Keratinocyte (primary cell): Measurements from ENCODE around the gene TAB2. TPM values are rescaled to one million over a fixed set of nuclear protein-coding genes. Genes with fewer than 3 reads are reported as not detected.

Experiments
- DNase-seq: peaks from one replicate; pipeline ENCODE4 v3.0.0-alpha.2; 2011; ENCODE audit warnings: low read depth, missing footprints, low spot score
- FAIRE-seq: peaks from 2 replicates; lab custom pipeline; 2011; peaks lifted over from hg19 to GRCh38; lab: Jason Lieb, UNC
- H2AFZ ChIP-seq: 2 replicates; pipeline ENCODE4 v1.6.0; 2012; ENCODE audit warnings: low read length, control low read depth, inconsistent platforms; ENCODE audit not compliant: control insufficient read depth
- H3K27ac ChIP-seq: 2 replicates; pipeline ENCODE4 v1.5.1; 2011; ENCODE audit warnings: low read length; ENCODE audit not compliant: control insufficient read depth, insufficient read depth
- H3K27me3 ChIP-seq: 3 replicates; pipeline ENCODE4 v1.6.0; 2011; ENCODE audit warnings: low read length; ENCODE audit not compliant: control insufficient read depth, insufficient read depth; ENCODE audit errors: extremely low read depth
- H3K36me3 ChIP-seq, 2 experiments: 2 replicates in 1 of 2; 3 replicates in 1 of 2; pipeline ENCODE4 v1.5.1; 2011; ENCODE audit warnings: low read length in 2 of 2, mild to moderate bottlenecking in 1 of 2; ENCODE audit not compliant: control insufficient read depth in 2 of 2, insufficient read depth in 2 of 2; ENCODE audit errors: extremely low read depth in 1 of 2
- H3K4me1 ChIP-seq: 3 replicates; pipeline ENCODE4 v1.5.1; 2011; ENCODE audit warnings: low read length; ENCODE audit not compliant: control insufficient read depth, insufficient read depth; ENCODE audit errors: extremely low read depth
- H3K4me2 ChIP-seq: 3 replicates; pipeline ENCODE4 v1.6.0; 2011; ENCODE audit warnings: low read depth, low read length; ENCODE audit not compliant: control insufficient read depth, insufficient read depth; ENCODE audit errors: extremely low read depth
- H3K4me3 ChIP-seq, 3 experiments: fragments of 200-600 bp in 1 of 3; sonication (generic) in 1 of 3; 2 replicates in 2 of 3; 3 replicates in 1 of 3; pipeline ENCODE4 v1.5.1; 2011 to 2016; ENCODE audit warnings: low read length in 3 of 3, mild to moderate bottlenecking in 3 of 3, control low read depth in 2 of 3, inconsistent platforms in 1 of 3, low read depth in 1 of 3, mixed read lengths in 1 of 3, mixed run types in 1 of 3, moderate library complexity in 1 of 3; ENCODE audit not compliant: control insufficient read depth in 2 of 3, insufficient read depth in 2 of 3; ENCODE audit errors: extremely low read depth in 1 of 3
- H3K79me2 ChIP-seq: 2 replicates; pipeline ENCODE4 v1.6.0; 2012; ENCODE audit warnings: low read length; ENCODE audit not compliant: control insufficient read depth, insufficient read depth
- H3K9ac ChIP-seq: 3 replicates; pipeline ENCODE4 v1.6.0; 2011; ENCODE audit warnings: low read length; ENCODE audit not compliant: control insufficient read depth, insufficient read depth; ENCODE audit errors: extremely low read depth
- H3K9me1 ChIP-seq: 3 replicates; pipeline ENCODE4 v1.6.0; 2011; ENCODE audit warnings: low read length; ENCODE audit not compliant: control insufficient read depth, insufficient read depth; ENCODE audit errors: extremely low read depth
- H3K9me3 ChIP-seq: 2 replicates; pipeline ENCODE4 v1.5.1; 2012; ENCODE audit warnings: low read depth, low read length; ENCODE audit not compliant: control insufficient read depth
- H4K20me1 ChIP-seq: 3 replicates; pipeline ENCODE4 v1.6.0; 2011; ENCODE audit warnings: low read length; ENCODE audit not compliant: control insufficient read depth, insufficient read depth; ENCODE audit errors: extremely low read depth
- CTCF ChIP-seq, 3 experiments: IDR thresholded peaks in 1 of 3; conservative IDR thresholded peaks in 1 of 3; optimal IDR thresholded peaks in 1 of 3; 2 replicates in 2 of 3; 3 replicates in 1 of 3; pipeline versions ENCODE3 to v1.5.1; 2011; ENCODE audit warnings: low read length in 3 of 3, mild to moderate bottlenecking in 3 of 3, moderate library complexity in 2 of 3, control low read depth in 1 of 3, inconsistent platforms in 1 of 3; ENCODE audit not compliant: insufficient read depth in 2 of 3; ENCODE audit errors: extremely low read depth in 1 of 3
- EZH2 ChIP-seq: IDR thresholded peaks from one replicate; pipeline ENCODE4 v1.6.1; 2012; ENCODE audit warnings: inconsistent platforms, mild to moderate bottlenecking, low read length, moderate library complexity
- dilution Hi-C: fragments of 300-500 bp; cut with MboI; formaldehyde crosslinking; loops from one replicate; pipeline ENCODE4 v1.7.0; 2020; ENCODE audit warnings: low sequenced_read_pairs; ENCODE audit not compliant: extremely low pct_ligation_motif_present
- polyA plus RNA-seq, 5 experiments: library from polyadenylated mRNA; depleted of rRNA in 3 of 5; stranded (reverse) in 3 of 5; stranded (forward) in 1 of 5; unstranded in 1 of 5; fragments of >200 nt; gene quantifications; 1 replicate in 1 of 5; 2 replicates in 3 of 5; 3 replicates in 1 of 5; pipeline versions ENCODE4 v1.2.1 to v1.2.3, GENCODE V29; 2011 to 2012; ENCODE audit warnings: missing spikeins in 2 of 5, low read depth in 1 of 5, low replicate concordance in 1 of 5

Gene TAB2
- polyA plus RNA-seq, 1 donor (not counting 4 experiments of a cell fraction or from before 2014, with no cell fraction given), result 47.5 TPM

- peak; percentile 4 for DNase-seq
- TF ChIP-seq EZH2 (no peak), CTCF (optimal IDR thresholded peaks at IDR 0.05 in 1 of 3, IDR thresholded peaks at IDR 0.05 in 1 of 3, conservative IDR thresholded peaks at IDR 0.05 in 1 of 3; ENCODE audit: extremely low read depth in 1 of 3, insufficient read depth in 2 of 3, low read length in 3 of 3) (no peak)
- dilution Hi-C loops, result loop anchor here (25.0 kb wide), 1 partner anchor 316 kb away; no protein-coding TSS in a partner anchor
Measured at GRCh38 chr6:149403534-149403933, 86.0 kb downstream of the TAB2 start.

GRCh38 chr6:149405823-149406765, 88.6 kb downstream of the TAB2 start:
- no peak for DNase-seq
- peaks cover 5 to 8% of the 10 kb centered on the region in 2 experiments for H3K36me3 ChIP-seq
- no peaks in the 10 kb centered on the region for H3K9me1 ChIP-seq
- no peaks in the 10 kb centered on the region for H4K20me1 ChIP-seq
- TF ChIP-seq EZH2 (no peak), CTCF (optimal IDR thresholded peaks at IDR 0.05 in 1 of 3, IDR thresholded peaks at IDR 0.05 in 1 of 3, conservative IDR thresholded peaks at IDR 0.05 in 1 of 3; ENCODE audit: extremely low read depth in 1 of 3, insufficient read depth in 2 of 3, low read length in 3 of 3) (no peak)
- dilution Hi-C loops, result loop anchor here (25.0 kb wide), 1 partner anchor 319 kb away; no protein-coding TSS in a partner anchor
- no peak overlapping the region for H3K4me2 ChIP-seq
- H2AFZ ChIP-seq, result no peak overlapping the region
- no peak overlapping the region for H3K9ac ChIP-seq
- H3K4me3 ChIP-seq, result no peak overlapping the region
- H3K27me3 ChIP-seq, result no peaks in the 10 kb centered on the region
- H3K79me2 ChIP-seq, result no peaks in the 10 kb centered on the region
- FAIRE-seq, result no peak
- no peaks in the 10 kb centered on the region for H3K9me3 ChIP-seq
- peaks cover 9% of the 10 kb centered on the region for H3K4me1 ChIP-seq
- peak overlapping the region; percentile 53 for H3K27ac ChIP-seq

More at GRCh38 chr6:149403534-149403933, 86.0 kb downstream of the TAB2 start:
- H3K4me1 ChIP-seq, result peaks cover 9% of the 10 kb centered on the region
- H3K9me1 ChIP-seq, result no peaks in the 10 kb centered on the region
- no peak overlapping the region for H3K4me2 ChIP-seq
- no peak overlapping the region for H3K9ac ChIP-seq
- H3K79me2 ChIP-seq, result no peaks in the 10 kb centered on the region
- H3K9me3 ChIP-seq, result no peaks in the 10 kb centered on the region
- no peaks in the 10 kb centered on the region for H4K20me1 ChIP-seq
- H3K4me3 ChIP-seq, result no peak overlapping the region
- FAIRE-seq, result peak; percentile 49
- peaks cover 1 to 9% of the 10 kb centered on the region in 2 experiments for H3K36me3 ChIP-seq
- H2AFZ ChIP-seq, result no peak overlapping the region
- no peak overlapping the region for H3K27ac ChIP-seq
- no peaks in the 10 kb centered on the region for H3K27me3 ChIP-seq
